ENCODE measurements around the gene CABLES1. TPM values are rescaled to one million over a fixed set of nuclear protein-coding genes. Genes with fewer than 3 reads are reported as not detected.
"Not testable (repeated sequence)": the region's sequence is repeated elsewhere in the genome, so short reads cannot be mapped to it uniquely, and the experiment has no call there.

Gene CABLES1
- total RNA-seq, 8 experiments from 2014 or later, result 0.56 to 4.6 (median 2.4) TPM

- ATAC-seq (replicated peaks in 6 of 8), result no peak
- H3K4me3 ChIP-seq, result no peak overlapping the region
- 53 to 100% (median 88%) methylated on average over 1 to 6 of the region's 6 CpGs; no CpG with 5 or more reads in 3 of the 10 experiments for WGBS, 10 experiments
- in situ Hi-C loops (cut with MboI; ENCODE audit: low pct_unique_long_range_greater_than_20kb in 2 of 9, low sequenced_read_pairs in 9 of 9, unreplicated experiment in 9 of 9), result no loop called here
- no peaks in the 10 kb centered on the region for H3K4me1 ChIP-seq (replicated peaks in 1 of 2)
- no peak overlapping the region for H3K27ac ChIP-seq
Observed at GRCh38 chr18:23154030-23154429, 18.7 kb downstream of the CABLES1 start.

DNA sequence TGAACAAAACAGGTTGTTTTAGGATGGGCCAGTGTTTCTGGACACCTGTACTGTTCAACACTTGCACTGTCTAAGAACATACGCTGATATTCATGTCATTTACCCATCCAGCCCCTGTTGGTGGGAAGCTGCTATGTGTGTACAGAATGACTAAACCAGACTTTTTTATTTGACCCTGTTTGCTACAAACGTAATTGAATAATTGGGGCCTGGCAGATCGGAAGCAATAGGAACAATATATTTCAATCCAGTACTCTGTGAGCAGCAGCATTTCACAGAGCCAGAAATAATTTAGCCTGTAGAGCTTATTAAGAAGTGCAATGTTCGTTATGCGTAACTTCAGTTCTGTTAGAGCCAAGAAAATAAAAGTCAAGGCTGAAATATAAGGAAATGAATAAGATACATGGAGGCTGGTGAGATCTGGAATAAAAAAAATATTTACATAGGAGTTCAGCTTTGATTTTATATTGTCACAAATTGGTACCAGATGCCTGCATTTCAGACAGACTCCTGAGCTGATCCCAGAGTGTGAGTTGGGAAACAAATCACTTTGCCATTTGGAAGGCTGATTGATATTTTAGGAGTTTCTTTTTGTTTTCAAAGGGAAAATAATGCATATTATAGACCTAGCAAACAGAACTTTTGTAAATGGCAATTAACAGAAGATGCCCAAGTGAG, 19.7 kb downstream of the CABLES1 start:
- ATAC-seq (replicated peaks in 6 of 8), result peak in 4 of 8 experiments; percentile 16 to 73 (median 52)
- Histone ChIP-seq H3K27ac (no peak overlapping the region), H3K4me3 (no peak overlapping the region), H3K4me1 (replicated peaks in 1 of 2) (no peaks in the 10 kb centered on the region)
- in situ Hi-C loops (cut with MboI; ENCODE audit: low pct_unique_long_range_greater_than_20kb in 2 of 9, low sequenced_read_pairs in 9 of 9, unreplicated experiment in 9 of 9), result no loop called here
- 19 to 100% (median 80%) methylated on average over 2 to 5 of the region's 5 CpGs; no CpG with 5 or more reads in 1 of the 10 experiments for WGBS, 10 experiments

DNA sequence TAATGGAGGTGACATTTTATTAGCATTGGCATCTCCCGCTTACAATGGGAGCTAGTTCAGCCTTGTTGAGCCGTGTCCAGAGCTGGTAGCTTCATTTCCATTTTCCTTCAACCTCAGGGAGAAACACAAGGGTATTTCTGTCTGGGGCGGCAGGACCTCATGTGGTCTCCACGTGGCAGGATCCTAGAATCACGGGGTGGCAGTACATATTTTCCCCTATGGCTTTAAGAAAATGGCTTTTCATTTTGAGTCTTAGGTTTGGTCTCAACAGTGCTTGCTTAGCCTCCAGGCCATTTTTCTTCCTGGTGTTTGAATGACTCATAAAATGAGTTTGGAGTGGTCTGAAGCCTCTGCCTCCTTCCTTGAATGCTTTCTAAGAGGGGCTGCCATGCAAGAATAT, 20.3 kb downstream of the CABLES1 start:
- Histone ChIP-seq H3K4me3 (no peak overlapping the region), H3K27ac (no peak overlapping the region), H3K4me1 (replicated peaks in 1 of 2) (no peaks in the 10 kb centered on the region)
- peak in 6 of 8 experiments; percentile 35 to 82 (median 56) for ATAC-seq (replicated peaks in 6 of 8)
- in situ Hi-C loops (cut with MboI; ENCODE audit: low pct_unique_long_range_greater_than_20kb in 2 of 9, low sequenced_read_pairs in 9 of 9, unreplicated experiment in 9 of 9), result no loop called here
- 0 to 69% (median 39%) methylated on average over 2 to 4 of the region's 5 CpGs; no CpG with 5 or more reads in 2 of the 10 experiments for WGBS, 10 experiments

GRCh38 chr18:23156134-23156533, 20.8 kb downstream of the CABLES1 start:
- Histone ChIP-seq H3K27ac (no peak overlapping the region), H3K4me3 (no peak overlapping the region), H3K4me1 (replicated peaks in 1 of 2) (no peaks in the 10 kb centered on the region)
- 89 to 100% (median 100%) methylated on average over 1 to 3 of the region's 7 CpGs; no CpG with 5 or more reads in 7 of the 10 experiments for WGBS, 10 experiments
- peak in 1 of 8 experiments; percentile 45 for ATAC-seq (replicated peaks in 6 of 8)
- in situ Hi-C loops (cut with MboI; ENCODE audit: low pct_unique_long_range_greater_than_20kb in 2 of 9, low sequenced_read_pairs in 9 of 9, unreplicated experiment in 9 of 9), result no loop called here

GRCh38 chr18:23158058-23158457, 22.8 kb downstream of the CABLES1 start:
- no peak overlapping the region for H3K27ac ChIP-seq
- no peak for ATAC-seq (replicated peaks in 6 of 8)
- WGBS, 10 experiments, result 87 to 100% (median 92%) methylated on average over 2 of the region's 2 CpGs; no CpG with 5 or more reads in 5 of the 10 experiments
- H3K4me3 ChIP-seq, result no peak overlapping the region
- in situ Hi-C loops (cut with MboI; ENCODE audit: low pct_unique_long_range_greater_than_20kb in 2 of 9, low sequenced_read_pairs in 9 of 9, unreplicated experiment in 9 of 9), result no loop called here
- H3K4me1 ChIP-seq (replicated peaks in 1 of 2), result no peaks in the 10 kb centered on the region

DNA sequence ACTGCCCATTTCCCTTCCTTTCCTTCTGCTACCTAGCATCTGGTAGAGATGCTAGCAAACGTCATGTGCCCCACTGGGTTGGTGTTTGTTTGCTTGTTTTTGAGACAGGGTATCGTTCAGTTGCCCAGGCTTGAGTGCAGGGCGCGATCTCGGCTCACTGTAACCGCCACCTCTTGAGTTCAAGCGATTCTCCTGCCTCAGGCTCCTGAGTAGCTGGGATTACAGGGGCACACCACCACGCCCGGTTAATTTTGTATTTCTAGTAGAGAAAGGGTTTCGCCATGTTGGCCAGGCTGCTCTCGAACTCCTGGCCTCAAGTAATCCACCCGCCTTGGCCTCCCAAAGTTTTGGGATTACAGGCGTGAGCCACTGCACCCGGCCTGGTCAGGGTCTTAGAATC, 23.6 kb downstream of the CABLES1 start:
- ATAC-seq (replicated peaks in 6 of 8); in situ Hi-C loops (cut with MboI; ENCODE audit: low pct_unique_long_range_greater_than_20kb in 2 of 9, low sequenced_read_pairs in 9 of 9, unreplicated experiment in 9 of 9); H3K4me3 ChIP-seq; H3K4me1 ChIP-seq (replicated peaks in 1 of 2); H3K27ac ChIP-seq: not testable (repeated sequence)
- WGBS, 10 experiments, result 80 to 100% (median 94%) methylated on average over 1 to 10 of the region's 14 CpGs; no CpG with 5 or more reads in 3 of the 10 experiments

DNA sequence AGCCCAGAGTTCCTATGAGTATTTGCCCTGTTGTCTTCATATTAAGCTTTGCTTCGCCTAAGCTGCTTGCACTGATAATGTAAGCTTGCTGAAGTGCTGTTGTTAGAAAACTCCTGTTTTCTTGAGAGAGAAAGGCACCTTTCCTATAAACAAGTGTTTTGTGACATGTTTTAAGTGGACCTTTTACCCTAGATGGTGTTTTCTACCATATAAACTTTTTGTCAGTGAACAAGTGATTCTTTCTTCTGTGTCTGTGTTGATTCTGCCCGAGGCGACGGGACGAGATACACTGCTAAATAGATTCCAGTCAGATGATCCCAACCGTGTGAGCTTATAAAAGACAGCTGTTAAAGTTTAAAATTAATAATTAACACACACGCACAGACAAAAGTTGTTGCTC, 24.1 kb downstream of the CABLES1 start:
- in situ Hi-C loops (cut with MboI; ENCODE audit: low pct_unique_long_range_greater_than_20kb in 2 of 9, low sequenced_read_pairs in 9 of 9, unreplicated experiment in 9 of 9), result no loop called here
- no peak overlapping the region for H3K27ac ChIP-seq
- WGBS, 10 experiments, result 0 to 80% (median 57%) methylated on average over 1 to 7 of the region's 7 CpGs

GRCh38 chr18:23162473-23162872, 27.2 kb downstream of the CABLES1 start:
- ATAC-seq (replicated peaks in 6 of 8), result no peak
- no peak overlapping the region for H3K4me3 ChIP-seq
- H3K27ac ChIP-seq, result no peak overlapping the region
- WGBS, 10 experiments, result 73 to 100% (median 90%) methylated on average over 1 to 6 of the region's 6 CpGs; no CpG with 5 or more reads in 1 of the 10 experiments
- peaks cover 2 to 11% of the 10 kb centered on the region in 2 donors for H3K4me1 ChIP-seq (replicated peaks in 1 of 2)
- in situ Hi-C loops (cut with MboI; ENCODE audit: low pct_unique_long_range_greater_than_20kb in 2 of 9, low sequenced_read_pairs in 9 of 9, unreplicated experiment in 9 of 9), result no loop called here

More for the DNA sequence above, 24.1 kb downstream of the CABLES1 start:
- H3K4me1 ChIP-seq (replicated peaks in 1 of 2), result no peaks in the 10 kb centered on the region
- ATAC-seq (replicated peaks in 6 of 8), result no peak
- no peak overlapping the region for H3K4me3 ChIP-seq

DNA sequence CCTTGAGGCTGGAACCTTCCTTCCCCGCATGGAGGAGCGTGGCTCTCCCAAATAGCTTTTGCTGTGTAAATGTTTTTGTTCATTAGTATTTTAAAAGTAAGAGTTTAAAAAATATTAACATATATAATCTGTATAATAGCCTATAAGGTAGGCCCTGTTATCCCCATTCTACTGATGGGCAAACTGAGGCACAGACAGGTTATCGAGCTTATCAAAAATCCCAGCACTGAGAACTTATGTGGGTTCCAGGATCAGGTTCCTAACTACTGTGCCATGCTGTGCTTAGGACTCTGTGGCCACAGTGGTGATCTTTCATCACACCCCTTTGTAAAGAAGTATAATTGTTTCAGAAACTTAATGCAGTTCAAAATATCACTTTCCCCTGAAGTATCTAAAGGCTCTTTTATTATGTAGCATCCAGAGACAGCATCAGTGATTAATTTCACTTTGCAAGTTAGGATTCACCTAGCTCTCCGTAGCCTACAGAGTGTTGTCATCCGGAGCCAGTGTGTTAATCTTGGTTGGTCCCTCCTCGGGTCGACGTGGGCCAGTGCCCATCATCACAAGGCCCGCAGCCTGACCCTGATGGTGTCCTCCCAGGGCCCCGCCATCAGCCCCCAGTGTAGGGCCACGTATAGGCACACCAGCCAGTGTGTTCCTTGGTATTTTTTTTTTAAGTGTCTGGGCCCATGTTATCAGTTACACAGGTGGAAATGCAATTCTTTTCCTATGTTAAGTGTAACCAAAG, 28.7 kb downstream of the CABLES1 start:
- no peak overlapping the region for H3K4me3 ChIP-seq
- in situ Hi-C loops (cut with MboI; ENCODE audit: low pct_unique_long_range_greater_than_20kb in 2 of 9, low sequenced_read_pairs in 9 of 9, unreplicated experiment in 9 of 9), result no loop called here
- ATAC-seq (replicated peaks in 6 of 8), result no peak
- 63 to 100% (median 80%) methylated on average over 2 to 9 of the region's 11 CpGs; no CpG with 5 or more reads in 1 of the 10 experiments for WGBS, 10 experiments
- no peak overlapping the region for H3K27ac ChIP-seq
- peaks cover 2 to 11% of the 10 kb centered on the region in 2 donors for H3K4me1 ChIP-seq (replicated peaks in 1 of 2)

- in situ Hi-C loops (cut with MboI; ENCODE audit: low pct_unique_long_range_greater_than_20kb in 2 of 9, low sequenced_read_pairs in 9 of 9, unreplicated experiment in 9 of 9), result no loop called here
- H3K4me3 ChIP-seq, result no peak overlapping the region
- H3K27ac ChIP-seq, result no peak overlapping the region
- WGBS, 10 experiments, result 66 to 92% (median 83%) methylated on average over 1 to 9 of the region's 9 CpGs; no CpG with 5 or more reads in 1 of the 10 experiments
- H3K4me1 ChIP-seq (replicated peaks in 1 of 2), result peaks cover 9 to 19% of the 10 kb centered on the region in 2 donors
- peak in 4 of 8 experiments; percentile 24 to 68 (median 61) for ATAC-seq (replicated peaks in 6 of 8)
Observed at GRCh38 chr18:23165271-23166068, 30.2 kb downstream of the CABLES1 start.

DNA sequence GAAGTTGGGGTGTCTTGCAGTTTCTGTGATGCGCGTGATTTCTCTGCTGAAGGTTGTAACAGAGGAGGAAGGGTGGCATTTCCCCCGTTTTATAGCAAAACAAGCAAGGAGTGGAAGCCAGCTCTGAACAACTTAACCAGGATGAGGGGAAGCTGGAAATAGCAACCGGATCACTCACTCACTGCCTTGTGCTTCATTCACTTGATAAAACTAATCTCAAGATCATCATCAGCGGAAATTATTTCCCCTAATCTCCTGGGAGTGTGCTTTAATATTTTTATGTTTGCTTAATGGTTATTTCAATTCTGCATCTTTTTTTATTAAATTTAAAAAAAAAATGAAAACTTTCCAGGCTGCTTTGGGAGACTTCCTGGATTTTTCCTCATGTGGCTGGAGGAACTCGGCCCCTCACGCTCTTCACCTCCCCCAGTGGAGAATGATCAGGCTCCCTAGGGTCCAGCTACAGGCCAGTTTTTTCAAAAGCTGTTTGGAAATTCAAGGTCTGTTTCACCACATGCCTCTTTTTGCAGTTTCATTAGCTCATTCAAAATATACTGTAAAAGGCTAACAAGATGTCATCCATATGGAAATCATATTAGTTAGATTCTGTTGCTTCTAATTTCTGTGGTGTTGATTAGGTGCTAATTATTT, 31.7 kb downstream of the CABLES1 start:
- 25 to 100% (median 72%) methylated on average over 1 to 7 of the region's 7 CpGs; no CpG with 5 or more reads in 1 of the 10 experiments for WGBS, 10 experiments

DNA sequence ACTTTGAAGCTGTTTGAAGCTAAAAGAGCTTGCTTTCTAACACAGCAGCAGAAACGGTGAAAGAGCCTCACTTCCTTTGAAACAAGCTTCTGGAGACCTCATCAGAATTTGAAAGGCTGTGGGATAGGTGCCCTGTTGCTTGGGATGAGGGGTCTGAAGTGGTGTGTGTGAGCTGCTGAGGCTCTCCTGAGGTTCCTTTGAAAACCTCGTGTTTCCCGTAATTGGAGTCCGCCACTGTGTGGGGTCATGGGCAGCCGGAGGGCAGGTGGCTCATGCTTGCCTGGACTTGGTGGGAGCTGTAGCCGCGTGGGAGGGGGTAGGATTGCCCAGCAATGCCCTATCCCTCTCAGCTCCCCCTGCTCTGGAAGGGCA, 34.4 kb downstream of the CABLES1 start:
- in situ Hi-C loops (cut with MboI; ENCODE audit: low pct_unique_long_range_greater_than_20kb in 2 of 9, low sequenced_read_pairs in 9 of 9, unreplicated experiment in 9 of 9), result no loop called here
- ATAC-seq (replicated peaks in 6 of 8), result peak in 3 of 8 experiments; percentile 19 to 34 (median 30)
- WGBS, 10 experiments, result 0 to 82% (median 37%) methylated on average over 1 to 4 of the region's 7 CpGs; no CpG with 5 or more reads in 2 of the 10 experiments
- Histone ChIP-seq H3K27ac (peak overlapping the region; percentile 29 to 55), H3K4me3 (no peak overlapping the region), H3K4me1 (replicated peaks in 1 of 2) (peaks cover 9 to 19% of the 10 kb centered on the region in 2 donors)

More for the DNA sequence above, 31.7 kb downstream of the CABLES1 start:
- no peak overlapping the region for H3K27ac ChIP-seq
- in situ Hi-C loops (cut with MboI; ENCODE audit: low pct_unique_long_range_greater_than_20kb in 2 of 9, low sequenced_read_pairs in 9 of 9, unreplicated experiment in 9 of 9), result no loop called here
- no peak for ATAC-seq (replicated peaks in 6 of 8)
- peaks cover 9 to 19% of the 10 kb centered on the region in 2 donors for H3K4me1 ChIP-seq (replicated peaks in 1 of 2)
- no peak overlapping the region for H3K4me3 ChIP-seq

Data from motor neuron (in vitro differentiated cells).